D721Med (cell line): ENCODE results near the gene TGFBI.

Source experiments
- DNase-seq: peaks from one replicate; pipeline ENCODE4 v3.0.0; 2011; ENCODE audit warnings: low spot score; ENCODE audit not compliant: insufficient read length
- FAIRE-seq: peaks from 2 replicates; lab custom pipeline; 2011; peaks lifted over from hg19 to GRCh38; lab: Jason Lieb, UNC
- TF ChIP-seq, protein P1 (sequence below): IDR thresholded peaks from 2 replicates; pipeline ENCODE4 v1.5.1; 2012; ENCODE audit warnings: mild to moderate bottlenecking, control low read depth; ENCODE audit not compliant: insufficient read depth; ENCODE audit errors: missing control alignments

TGFBI gene

DNA sequence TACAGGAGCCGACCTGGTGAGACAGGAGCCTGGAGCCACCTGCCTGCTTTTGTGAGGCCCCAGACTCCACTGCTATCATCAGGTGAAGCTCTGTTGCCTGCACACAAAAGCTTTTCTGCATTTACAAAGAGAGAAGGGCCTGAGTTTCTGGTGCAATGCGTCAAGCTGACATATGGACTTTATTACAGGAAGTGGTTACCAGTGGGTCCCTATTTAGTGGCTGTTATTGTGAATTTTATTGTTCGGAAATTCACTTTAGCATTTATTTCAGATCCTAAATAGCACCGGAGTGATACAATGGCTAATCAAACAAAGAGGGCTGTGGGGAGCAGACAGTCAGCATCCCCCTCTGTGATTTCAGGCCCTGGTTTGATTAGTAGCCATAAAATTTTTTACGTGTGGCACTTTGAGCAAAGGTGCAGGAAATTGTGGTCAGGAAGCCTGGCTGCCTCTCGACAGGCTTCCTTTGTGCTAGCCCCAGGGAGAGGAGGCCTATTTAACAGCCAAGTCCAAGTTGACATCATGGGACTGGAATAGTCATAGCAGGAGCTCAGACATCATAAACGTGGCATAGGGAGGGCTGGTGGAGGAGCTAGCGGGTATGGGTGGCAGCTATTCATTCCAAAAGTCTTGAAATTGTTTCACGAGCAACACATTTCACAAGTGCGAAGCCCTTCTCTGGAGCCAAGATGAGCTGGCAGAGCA lies 8.4 kb downstream of the TGFBI start:
- TF ChIP-seq, protein P1, sequence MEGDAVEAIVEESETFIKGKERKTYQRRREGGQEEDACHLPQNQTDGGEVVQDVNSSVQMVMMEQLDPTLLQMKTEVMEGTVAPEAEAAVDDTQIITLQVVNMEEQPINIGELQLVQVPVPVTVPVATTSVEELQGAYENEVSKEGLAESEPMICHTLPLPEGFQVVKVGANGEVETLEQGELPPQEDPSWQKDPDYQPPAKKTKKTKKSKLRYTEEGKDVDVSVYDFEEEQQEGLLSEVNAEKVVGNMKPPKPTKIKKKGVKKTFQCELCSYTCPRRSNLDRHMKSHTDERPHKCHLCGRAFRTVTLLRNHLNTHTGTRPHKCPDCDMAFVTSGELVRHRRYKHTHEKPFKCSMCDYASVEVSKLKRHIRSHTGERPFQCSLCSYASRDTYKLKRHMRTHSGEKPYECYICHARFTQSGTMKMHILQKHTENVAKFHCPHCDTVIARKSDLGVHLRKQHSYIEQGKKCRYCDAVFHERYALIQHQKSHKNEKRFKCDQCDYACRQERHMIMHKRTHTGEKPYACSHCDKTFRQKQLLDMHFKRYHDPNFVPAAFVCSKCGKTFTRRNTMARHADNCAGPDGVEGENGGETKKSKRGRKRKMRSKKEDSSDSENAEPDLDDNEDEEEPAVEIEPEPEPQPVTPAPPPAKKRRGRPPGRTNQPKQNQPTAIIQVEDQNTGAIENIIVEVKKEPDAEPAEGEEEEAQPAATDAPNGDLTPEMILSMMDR = no peak
- no peak for DNase-seq
- no peak for FAIRE-seq

DNA sequence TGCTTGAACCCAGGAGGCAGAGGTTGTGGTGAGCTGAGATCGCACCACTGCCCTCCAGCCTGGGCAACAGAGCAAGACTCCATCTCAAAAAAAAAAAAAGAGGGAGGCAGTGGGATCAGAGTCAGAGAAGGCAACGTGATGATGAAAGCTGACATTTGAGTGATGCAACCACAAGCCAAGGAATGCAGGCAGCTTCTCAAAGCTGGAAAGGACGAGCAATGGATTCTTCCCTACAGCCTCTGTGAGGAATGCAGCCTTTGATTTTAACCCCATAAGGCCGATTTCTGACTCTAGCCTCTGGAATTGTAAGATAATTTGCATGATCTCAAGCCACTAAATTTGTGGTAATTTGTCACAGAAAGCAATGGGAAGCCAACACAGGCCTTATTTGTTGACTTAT lies 9.8 kb downstream of the TGFBI start:
- FAIRE-seq = no peak
- no peak for DNase-seq
- TF ChIP-seq, protein P1 = no peak

DNA sequence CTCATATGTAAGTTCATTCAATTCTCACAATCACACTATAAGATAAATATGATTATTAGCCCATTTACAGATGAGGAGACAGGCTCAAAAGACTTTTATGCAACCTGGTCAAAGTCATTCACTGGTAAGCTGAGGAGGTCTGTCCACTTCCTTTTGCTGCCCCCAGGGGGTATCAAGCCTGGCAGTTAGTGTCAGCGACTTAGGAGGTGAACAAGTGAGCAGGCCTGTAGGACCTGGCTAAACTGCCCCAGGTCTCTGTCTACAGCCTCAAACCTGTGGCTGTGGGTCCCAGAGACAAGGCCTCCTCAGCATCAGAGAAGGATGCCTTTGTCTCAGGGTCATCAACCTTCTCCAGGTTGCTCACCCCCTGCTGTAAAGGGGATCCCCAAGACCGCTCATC lies 10.4 kb downstream of the TGFBI start:
- TF ChIP-seq, protein P1 = no peak
- no peak for DNase-seq
- FAIRE-seq = no peak

DNA sequence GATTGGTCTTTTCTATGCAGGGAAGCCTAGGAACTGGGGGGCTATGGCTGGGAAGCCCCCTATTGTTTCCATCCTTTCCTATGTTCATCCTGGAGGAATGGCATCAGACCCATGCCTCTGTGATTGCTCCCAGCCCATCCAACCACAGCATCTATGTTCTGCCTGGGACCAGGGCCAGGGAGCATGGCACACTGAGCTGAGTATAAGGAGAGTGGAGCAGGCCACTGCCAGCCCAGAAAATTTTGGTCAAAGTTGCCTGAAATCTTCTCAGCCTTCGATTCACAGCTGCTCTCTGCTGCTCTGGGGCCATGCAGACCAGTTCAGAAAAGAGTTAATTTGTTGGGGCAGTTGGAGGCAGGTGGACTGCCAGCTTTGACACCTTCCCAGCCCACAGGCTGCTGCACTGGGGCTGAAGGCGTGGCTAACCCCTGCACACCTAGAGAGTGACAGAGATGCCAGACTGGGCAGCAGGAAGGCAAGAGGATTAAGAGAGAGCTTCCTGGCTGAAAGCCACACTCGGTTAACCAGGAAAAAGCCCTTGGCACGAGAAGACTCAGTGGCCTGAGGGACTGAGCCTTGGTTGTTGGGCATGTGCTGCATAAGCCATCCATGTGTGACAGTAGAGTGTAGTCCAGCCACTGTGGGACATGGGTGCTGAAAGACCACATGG lies 12.1 kb downstream of the TGFBI start:
- TF ChIP-seq, protein P1 = no peak
- DNase-seq (no peak), FAIRE-seq (no peak)

DNA sequence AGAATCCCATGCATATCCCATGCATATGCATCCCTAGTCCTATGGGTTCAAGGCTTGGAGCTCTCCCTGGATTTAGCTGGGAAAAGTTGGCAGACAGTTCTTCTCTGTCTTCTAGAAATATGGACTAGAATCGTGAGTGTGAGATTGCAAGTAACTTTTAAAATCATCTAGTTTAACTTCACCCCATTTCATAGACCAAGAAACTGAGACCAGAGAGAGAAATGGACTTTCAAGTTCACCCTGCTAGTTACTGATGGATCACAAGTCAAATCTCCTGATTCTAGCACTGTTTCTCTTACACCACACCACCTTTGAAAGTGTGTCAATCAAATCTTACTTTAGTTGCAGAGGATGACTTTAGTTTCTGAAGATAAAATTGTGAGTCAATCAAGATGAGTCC lies 13.4 kb downstream of the TGFBI start:
- no peak for DNase-seq
- FAIRE-seq = no peak
- TF ChIP-seq, protein P1 = no peak

DNA sequence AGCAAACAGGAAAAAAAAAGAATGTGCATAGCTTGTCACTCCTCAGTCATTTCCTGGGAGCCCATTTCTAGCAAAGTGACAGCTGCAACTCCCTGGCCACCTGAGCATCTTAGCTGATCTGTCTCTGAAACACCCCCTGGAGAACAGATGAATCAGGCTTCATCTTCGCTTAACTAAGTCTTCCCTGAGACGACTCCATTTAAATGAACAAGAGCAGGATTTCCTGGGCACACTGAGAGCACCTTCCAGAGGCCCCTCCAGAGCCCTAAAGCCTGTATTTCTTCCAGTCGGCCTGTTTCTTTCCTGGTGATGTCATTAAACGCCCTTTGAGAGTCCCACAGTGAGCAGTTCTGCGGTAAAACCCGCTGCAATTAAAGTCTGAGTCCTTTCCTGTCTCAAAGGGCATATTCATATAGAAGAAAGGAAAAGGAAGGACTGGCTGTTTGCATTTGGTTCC lies 13.9 kb downstream of the TGFBI start:
- no peak for FAIRE-seq
- DNase-seq = no peak
- TF ChIP-seq, protein P1 = no peak

DNA sequence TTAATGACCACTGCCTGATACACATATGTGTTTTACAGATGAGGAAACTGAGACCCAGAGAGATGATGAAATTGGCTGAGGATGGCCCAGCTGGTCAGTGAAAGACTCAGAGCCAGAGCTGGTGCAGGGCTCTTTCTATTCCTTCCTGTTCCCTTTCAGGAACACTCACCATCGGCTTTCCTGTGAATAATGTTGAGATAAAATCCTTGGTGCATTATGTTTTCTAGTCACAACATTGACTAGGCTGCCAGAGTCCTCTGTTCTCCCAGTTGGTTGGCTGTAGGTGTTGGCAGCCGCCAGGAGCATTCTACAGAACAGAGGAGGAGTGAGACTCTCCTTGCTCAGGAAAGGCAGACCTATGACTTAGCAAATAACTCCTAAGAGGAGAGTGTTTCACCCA lies 14.8 kb downstream of the TGFBI start:
- TF ChIP-seq, protein P1 = no peak
- FAIRE-seq = no peak
- DNase-seq = no peak
